Fibroblast of the conjunctiva (primary cell): Measurements from ENCODE around the gene GFOD1.

Source experiments
- DNase-seq: peaks from one replicate; pipeline ENCODE4 v3.0.0-alpha.2; 2010; ENCODE audit warnings: low read depth

The GFOD1 gene

GRCh38 chr6:13315896-13316295 lies 171.5 kb downstream of the GFOD1 start:
- no peak for DNase-seq

- DNase-seq = no peak
Observed at GRCh38 chr6:13314806-13315205, 172.6 kb downstream of the GFOD1 start.

- DNase-seq = no peak
Observed at GRCh38 chr6:13311155-13311554, 176.2 kb downstream of the GFOD1 start.

GRCh38 chr6:13308332-13308731 lies 179.1 kb downstream of the GFOD1 start:
- no peak for DNase-seq
